IPS-18a (cell line): Measurements from ENCODE around the gene PLCG1.

Source experiments
- H3K27ac ChIP-seq: one replicate; pipeline ENCODE4 v1.5.1; 2013; ENCODE audit warnings: low read length
- H3K27me3 ChIP-seq: one replicate; pipeline ENCODE4 v1.6.1; 2013; ENCODE audit warnings: mild to moderate bottlenecking, low read length; ENCODE audit not compliant: control insufficient read depth, insufficient read depth
- H3K36me3 ChIP-seq: one replicate; pipeline ENCODE4 v1.6.1; 2013; ENCODE audit warnings: low read depth, low read length; ENCODE audit not compliant: control insufficient read depth
- H3K4me1 ChIP-seq: one replicate; pipeline ENCODE4 v1.6.1; 2013; ENCODE audit warnings: low read depth, low read length; ENCODE audit not compliant: control insufficient read depth
- H3K4me3 ChIP-seq: one replicate; pipeline ENCODE4 v1.5.1; 2013; ENCODE audit warnings: low read length
- H3K9ac ChIP-seq: one replicate; pipeline ENCODE4 v1.6.1; 2013; ENCODE audit warnings: mild to moderate bottlenecking, low read length, moderate library complexity
- H3K9me3 ChIP-seq: one replicate; pipeline ENCODE4 v1.6.1; 2013; ENCODE audit warnings: low read depth, low read length; ENCODE audit not compliant: control insufficient read depth

Gene PLCG1

GRCh38 chr20:41138475-41139226 lies 1.3 kb downstream of the PLCG1 start:
- peak overlapping the region; percentile 85 for H3K4me3 ChIP-seq
- peaks cover 43% of the 10 kb centered on the region for H3K4me1 ChIP-seq
- H3K9ac ChIP-seq, result peak overlapping the region; percentile 93
- peaks cover 10% of the 10 kb centered on the region for H3K27me3 ChIP-seq
- no peaks in the 10 kb centered on the region for H3K9me3 ChIP-seq
- H3K27ac ChIP-seq, result peak overlapping the region; percentile 58
- H3K36me3 ChIP-seq, result no peaks in the 10 kb centered on the region

- Histone ChIP-seq H3K4me3 (peak overlapping the region; percentile 85), H3K9ac (peak overlapping the region; percentile 93), H3K4me1 (peaks cover 43% of the 10 kb centered on the region)
These were observed 2.1 kb downstream of the PLCG1 start for GRCh38 chr20:41139227-41140093.

GRCh38 chr20:41140226-41141133 lies 3.1 kb downstream of the PLCG1 start:
- Histone ChIP-seq H3K36me3 (peaks cover 7% of the 10 kb centered on the region), H3K9ac (peak overlapping the region; percentile 11), H3K27ac (no peak overlapping the region), H3K4me1 (peaks cover 37% of the 10 kb centered on the region), H3K27me3 (peaks cover 8% of the 10 kb centered on the region), H3K4me3 (peak overlapping the region; percentile 3), H3K9me3 (no peaks in the 10 kb centered on the region)

More at GRCh38 chr20:41139227-41140093, 2.1 kb downstream of the PLCG1 start:
- no peak overlapping the region for H3K27ac ChIP-seq
- H3K9me3 ChIP-seq, result no peaks in the 10 kb centered on the region
- H3K27me3 ChIP-seq, result peaks cover 10% of the 10 kb centered on the region
- peaks cover 3% of the 10 kb centered on the region for H3K36me3 ChIP-seq

GRCh38 chr20:41141153-41141815 lies 3.9 kb downstream of the PLCG1 start:
- H3K4me1 ChIP-seq, result peaks cover 29% of the 10 kb centered on the region
- no peak overlapping the region for H3K9ac ChIP-seq
- peaks cover 7% of the 10 kb centered on the region for H3K36me3 ChIP-seq
- no peak overlapping the region for H3K4me3 ChIP-seq
- H3K27me3 ChIP-seq, result peaks cover under 1% of the 10 kb centered on the region
- H3K9me3 ChIP-seq, result no peaks in the 10 kb centered on the region
- no peak overlapping the region for H3K27ac ChIP-seq

GRCh38 chr20:41142245-41142644 lies 4.9 kb downstream of the PLCG1 start:
- H3K27ac ChIP-seq, result no peak overlapping the region
- H3K4me3 ChIP-seq, result no peak overlapping the region
- no peak overlapping the region for H3K9ac ChIP-seq
- no peaks in the 10 kb centered on the region for H3K27me3 ChIP-seq
- peaks cover 27% of the 10 kb centered on the region for H3K4me1 ChIP-seq
- peaks cover 7% of the 10 kb centered on the region for H3K36me3 ChIP-seq
- no peaks in the 10 kb centered on the region for H3K9me3 ChIP-seq

GRCh38 chr20:41142919-41143318 lies 5.6 kb downstream of the PLCG1 start:
- H3K9me3 ChIP-seq, result no peaks in the 10 kb centered on the region
- H3K27me3 ChIP-seq, result no peaks in the 10 kb centered on the region
- no peak overlapping the region for H3K9ac ChIP-seq
- H3K36me3 ChIP-seq, result peaks cover 7% of the 10 kb centered on the region
- no peak overlapping the region for H3K4me3 ChIP-seq
- no peak overlapping the region for H3K27ac ChIP-seq
- peaks cover 27% of the 10 kb centered on the region for H3K4me1 ChIP-seq

GRCh38 chr20:41143354-41143753 lies 6.0 kb downstream of the PLCG1 start:
- Histone ChIP-seq H3K4me3 (no peak overlapping the region), H3K4me1 (peaks cover 27% of the 10 kb centered on the region), H3K9ac (no peak overlapping the region), H3K27ac (no peak overlapping the region), H3K27me3 (no peaks in the 10 kb centered on the region), H3K9me3 (no peaks in the 10 kb centered on the region), H3K36me3 (peaks cover 7% of the 10 kb centered on the region)

- H3K9ac ChIP-seq, result no peak overlapping the region
- H3K9me3 ChIP-seq, result no peaks in the 10 kb centered on the region
- no peak overlapping the region for H3K4me3 ChIP-seq
- H3K4me1 ChIP-seq, result peaks cover 11% of the 10 kb centered on the region
- H3K27me3 ChIP-seq, result no peaks in the 10 kb centered on the region
- H3K36me3 ChIP-seq, result peaks cover 7% of the 10 kb centered on the region
- H3K27ac ChIP-seq, result no peak overlapping the region
These were observed 8.0 kb downstream of the PLCG1 start for GRCh38 chr20:41145317-41145716.

GRCh38 chr20:41145821-41146620 lies 8.7 kb downstream of the PLCG1 start:
- Histone ChIP-seq H3K27ac (no peak overlapping the region), H3K36me3 (peaks cover 7% of the 10 kb centered on the region), H3K4me1 (peaks cover 4% of the 10 kb centered on the region), H3K9ac (no peak overlapping the region), H3K4me3 (no peak overlapping the region), H3K27me3 (no peaks in the 10 kb centered on the region), H3K9me3 (no peaks in the 10 kb centered on the region)

GRCh38 chr20:41147767-41148191 lies 10.4 kb downstream of the PLCG1 start:
- Histone ChIP-seq H3K27me3 (no peaks in the 10 kb centered on the region), H3K9me3 (no peaks in the 10 kb centered on the region), H3K4me3 (no peak overlapping the region), H3K9ac (no peak overlapping the region), H3K4me1 (peaks cover 5% of the 10 kb centered on the region), H3K36me3 (peaks cover 7% of the 10 kb centered on the region), H3K27ac (no peak overlapping the region)
